Brain pericyte (primary cell): Measurements from ENCODE around the gene ASPHD1.
"Not testable (repeated sequence)": the region's sequence is repeated elsewhere in the genome, so short reads cannot be mapped to it uniquely, and the experiment has no call there.

Experiments
- DNase-seq: peaks from one replicate; pipeline ENCODE4 v3.0.0-alpha.2; 2012; ENCODE audit warnings: low read depth, low spot score

The ASPHD1 gene, protein sequence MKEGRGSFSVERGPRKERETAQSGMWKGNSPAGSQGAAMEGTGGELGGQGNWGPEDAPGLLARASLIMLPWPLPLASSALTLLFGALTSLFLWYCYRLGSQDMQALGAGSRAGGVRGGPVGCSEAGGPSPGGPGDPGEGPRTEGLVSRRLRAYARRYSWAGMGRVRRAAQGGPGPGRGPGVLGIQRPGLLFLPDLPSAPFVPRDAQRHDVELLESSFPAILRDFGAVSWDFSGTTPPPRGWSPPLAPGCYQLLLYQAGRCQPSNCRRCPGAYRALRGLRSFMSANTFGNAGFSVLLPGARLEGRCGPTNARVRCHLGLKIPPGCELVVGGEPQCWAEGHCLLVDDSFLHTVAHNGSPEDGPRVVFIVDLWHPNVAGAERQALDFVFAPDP

DNA sequence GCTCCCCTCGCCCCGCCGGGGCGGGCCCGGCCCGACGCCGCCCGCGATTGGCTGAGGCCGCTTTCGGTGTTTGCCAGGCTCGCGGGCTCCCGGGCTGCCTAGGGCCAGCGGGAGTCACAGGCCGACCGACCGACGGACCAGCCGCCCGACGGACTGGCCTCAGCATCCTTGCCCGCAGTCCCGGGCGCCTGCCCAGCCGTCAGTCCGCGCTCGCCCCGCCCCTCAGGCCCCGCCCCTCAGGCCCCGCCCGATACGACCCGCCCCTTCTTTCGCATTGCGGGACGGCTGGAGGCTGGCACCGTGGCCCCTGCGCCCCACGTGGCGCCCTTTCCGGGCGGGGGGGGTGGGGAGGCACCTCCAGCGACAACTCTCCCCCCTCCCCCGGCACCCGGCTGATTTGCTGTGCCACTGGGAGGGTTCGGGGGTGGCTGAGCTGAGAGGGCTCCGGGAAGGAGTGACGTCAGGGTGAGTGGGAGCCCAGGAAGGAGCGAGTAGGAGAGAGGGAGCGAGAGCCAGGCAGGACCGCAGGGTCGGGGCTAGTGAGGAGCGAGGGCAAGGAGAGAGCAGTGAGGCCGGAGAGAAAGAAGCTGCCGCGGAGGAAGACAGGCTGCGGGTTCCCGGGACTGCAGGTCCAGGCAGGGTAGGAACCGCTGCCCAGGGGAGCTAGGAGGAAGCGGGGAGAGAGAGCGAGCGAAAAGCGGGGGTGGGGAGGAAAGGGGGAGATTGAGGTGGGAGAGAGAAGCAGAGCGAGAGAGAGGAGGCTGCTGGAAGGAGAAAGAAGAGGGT, at the start of gene ASPHD1:
Gene ASPHD1 (plus strand): TSS at position 387 of the 786 bp plus-strand sequence. CDS start 484 bp downstream, outside the sequence.
- DNase-seq, result peak; percentile 20

DNA sequence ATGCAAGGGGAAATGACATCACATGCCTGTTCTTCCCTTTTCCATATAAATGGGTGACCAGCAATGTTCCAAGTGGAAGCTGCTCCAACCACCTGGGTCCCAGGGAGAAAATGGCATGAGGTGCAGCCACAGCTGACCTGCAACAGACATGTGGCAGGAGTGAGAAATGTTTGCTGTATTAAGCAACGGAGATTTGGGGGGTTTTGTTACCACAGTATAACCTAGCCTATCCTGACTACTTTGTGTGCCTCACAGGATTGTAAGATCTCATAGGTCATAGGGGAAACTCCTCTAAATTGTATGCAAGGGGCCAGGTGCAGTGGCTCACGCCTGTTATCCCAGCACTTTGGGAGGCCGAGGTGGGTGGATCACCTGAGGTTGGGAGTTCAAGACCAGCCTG, 49.3 kb upstream of the ASPHD1 start:
- DNase-seq, result no peak

DNA sequence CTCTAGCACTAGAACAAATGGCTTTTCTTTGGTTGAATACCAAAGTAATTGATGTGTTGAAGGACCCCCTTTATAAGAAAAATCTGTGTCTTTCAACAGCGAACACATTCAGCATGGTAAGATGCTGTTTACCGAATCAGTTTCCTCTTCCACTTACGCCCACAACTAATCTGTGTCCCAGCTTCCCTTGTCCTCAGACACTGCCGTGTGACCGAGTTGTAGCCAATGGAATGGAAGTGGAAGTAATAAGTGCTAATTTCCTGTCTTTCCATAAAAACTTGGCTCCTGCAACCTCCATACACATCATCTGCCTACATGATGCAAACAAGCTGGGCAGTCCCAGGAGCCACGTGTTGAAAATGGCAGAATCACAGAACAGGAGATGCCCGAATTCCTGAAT, 47.6 kb upstream of the ASPHD1 start:
- no peak for DNase-seq

DNA sequence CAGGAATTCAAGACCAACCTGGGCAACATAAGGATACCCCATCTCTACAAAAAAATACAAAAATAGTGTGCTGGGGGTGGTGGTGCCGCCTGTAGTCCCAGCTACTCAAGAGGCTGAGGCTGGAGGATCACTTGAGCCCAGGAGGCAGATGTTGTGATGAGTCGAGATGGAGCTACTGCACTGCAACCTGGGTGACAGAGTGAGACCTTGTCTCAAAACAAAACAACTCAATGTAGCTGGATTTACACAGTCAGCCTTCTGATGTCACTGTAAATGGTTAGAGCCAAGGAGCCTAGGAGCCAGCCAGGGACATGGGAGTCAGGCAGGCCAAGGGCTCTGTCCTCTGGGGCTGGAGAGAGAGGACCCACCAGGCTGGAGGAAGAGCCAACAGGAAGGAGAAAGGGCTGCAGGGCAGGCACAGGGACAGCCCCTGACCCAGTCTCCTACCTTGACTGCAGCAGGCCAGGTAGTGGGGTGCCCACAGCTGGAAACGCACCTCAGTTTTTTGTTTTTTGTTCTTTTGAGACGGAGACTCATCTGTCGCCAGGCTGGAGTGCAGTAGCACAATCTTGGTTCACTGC, 45.7 kb upstream of the ASPHD1 start:
- no peak for DNase-seq

DNA sequence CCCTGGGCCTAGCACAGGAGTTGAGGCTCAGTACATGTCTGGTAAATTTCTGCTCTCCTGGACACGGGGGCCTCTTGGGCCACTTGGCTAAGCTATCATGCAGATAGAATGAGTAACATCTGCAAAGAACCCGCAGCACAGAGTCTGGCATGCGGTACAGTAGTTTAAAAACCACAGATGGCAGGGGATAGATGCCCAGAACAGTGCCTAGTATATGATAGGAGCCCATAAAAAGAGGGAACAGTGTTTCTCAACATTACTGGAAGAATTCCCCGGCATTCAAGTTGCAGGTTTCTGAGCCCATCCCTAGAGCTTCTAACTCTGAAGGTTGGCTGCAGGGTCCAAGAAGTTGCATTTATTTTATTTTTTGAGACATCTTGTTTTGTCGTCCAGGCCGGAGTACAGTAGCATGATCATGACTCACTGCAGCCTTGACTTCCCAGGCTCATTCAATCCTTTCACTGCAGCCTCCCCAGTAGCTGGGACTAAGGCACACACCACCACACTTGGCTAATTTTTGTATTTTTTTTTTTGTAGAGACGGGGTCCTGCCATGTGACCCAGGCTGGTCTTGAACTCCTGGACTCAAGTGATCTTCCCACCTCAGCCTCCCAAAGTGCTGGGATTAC, 43.0 kb upstream of the ASPHD1 start:
- DNase-seq, result no peak

DNA sequence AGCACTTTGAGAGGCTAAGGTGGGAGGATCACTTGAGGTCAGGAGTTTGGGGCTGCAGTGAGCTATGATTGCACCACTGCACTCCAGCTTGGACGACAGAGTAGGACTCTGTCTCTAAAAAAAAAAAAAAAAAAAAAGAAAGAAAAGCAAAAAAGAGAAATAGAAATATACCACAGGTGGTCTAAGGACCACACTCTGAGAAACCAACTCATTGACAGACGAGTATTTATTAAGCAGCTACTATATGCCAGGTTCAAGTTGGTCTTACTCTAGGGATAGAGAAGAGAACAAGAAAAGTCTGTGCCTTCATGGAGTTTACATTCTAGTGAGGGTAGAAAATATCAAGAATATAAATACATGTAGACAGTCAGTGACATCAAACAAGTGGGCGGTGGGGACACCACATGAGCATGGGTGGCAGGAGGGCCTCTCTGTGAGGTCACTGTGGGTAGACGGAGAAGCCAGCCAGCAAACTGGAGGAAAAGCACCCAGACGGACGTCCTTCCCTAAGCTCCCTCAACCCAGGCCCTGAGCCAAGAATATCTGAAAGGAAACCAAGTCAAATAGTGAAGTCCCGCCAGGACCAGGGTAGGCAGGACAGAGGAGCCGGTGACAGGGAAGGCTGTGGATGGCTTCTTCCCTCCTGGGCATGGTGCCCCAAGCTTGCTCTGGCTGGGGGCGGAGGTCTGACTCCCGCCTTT, 42.0 kb upstream of the ASPHD1 start:
- no peak for DNase-seq

DNA sequence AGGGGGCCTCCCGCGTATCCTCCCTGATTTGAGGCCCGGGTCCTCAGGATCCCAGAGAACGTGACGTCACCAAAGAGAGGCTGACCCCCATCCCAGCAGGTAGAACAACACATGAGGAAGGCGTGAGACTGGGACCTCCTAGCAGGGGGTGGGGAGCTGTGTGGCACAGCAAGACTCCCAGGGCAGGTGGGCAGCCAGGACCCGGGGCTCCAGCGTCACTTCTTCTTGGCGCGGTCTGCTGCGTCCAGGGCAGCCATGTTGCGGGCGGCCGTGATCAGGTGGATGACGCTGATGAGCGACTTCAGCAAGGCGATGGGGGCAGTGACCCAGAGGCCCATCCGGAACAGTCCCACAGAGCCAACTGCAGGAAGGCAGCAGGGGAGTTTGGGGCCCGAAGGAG, 41.3 kb upstream of the ASPHD1 start:
- DNase-seq, result no peak

DNA sequence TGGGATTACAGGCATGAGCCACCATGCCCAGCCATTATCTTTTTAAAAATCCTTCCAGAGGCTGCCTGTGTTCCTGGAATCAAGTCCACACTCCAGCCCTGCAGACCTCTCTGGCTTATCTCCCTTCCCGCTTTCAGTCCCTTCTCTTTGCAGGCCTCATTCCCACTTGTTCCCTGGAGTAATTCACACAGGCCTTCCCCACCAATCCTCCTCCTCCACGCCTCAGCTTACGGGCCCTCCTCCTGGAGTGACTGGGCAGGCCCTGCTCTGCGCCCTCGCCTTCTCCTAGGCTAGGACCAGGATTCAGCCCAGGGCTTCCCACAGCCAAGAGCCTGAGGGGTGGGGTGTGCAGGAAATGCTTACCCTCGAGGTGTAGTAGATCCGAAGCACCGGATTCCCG, 40.1 kb upstream of the ASPHD1 start:
- DNase-seq, result no peak

DNA sequence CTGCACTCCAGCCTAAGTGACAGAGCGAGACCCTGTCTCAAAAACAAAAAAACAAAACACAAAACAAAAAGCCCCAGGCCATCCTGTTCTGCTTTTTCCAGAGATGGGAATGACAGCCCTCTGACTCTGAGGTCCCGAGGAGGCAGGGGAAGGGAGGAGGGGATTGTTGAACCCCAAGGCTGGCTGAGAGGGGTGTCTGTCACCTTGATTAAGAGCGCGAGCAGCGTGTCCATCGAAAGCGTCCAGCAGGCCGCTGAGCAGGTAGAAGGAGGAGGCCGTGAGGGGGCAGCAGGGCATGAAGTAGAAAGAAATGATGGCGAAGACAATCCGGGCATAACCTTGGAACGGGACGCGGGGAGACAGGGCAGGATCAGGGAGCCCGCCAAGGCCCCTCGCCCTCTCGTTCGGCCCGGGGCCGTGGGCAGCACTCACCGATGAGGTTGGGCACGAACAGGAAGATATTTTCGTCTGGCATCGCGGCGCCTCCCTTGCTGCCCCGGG, 37.9 kb upstream of the ASPHD1 start:
- no peak for DNase-seq

DNA sequence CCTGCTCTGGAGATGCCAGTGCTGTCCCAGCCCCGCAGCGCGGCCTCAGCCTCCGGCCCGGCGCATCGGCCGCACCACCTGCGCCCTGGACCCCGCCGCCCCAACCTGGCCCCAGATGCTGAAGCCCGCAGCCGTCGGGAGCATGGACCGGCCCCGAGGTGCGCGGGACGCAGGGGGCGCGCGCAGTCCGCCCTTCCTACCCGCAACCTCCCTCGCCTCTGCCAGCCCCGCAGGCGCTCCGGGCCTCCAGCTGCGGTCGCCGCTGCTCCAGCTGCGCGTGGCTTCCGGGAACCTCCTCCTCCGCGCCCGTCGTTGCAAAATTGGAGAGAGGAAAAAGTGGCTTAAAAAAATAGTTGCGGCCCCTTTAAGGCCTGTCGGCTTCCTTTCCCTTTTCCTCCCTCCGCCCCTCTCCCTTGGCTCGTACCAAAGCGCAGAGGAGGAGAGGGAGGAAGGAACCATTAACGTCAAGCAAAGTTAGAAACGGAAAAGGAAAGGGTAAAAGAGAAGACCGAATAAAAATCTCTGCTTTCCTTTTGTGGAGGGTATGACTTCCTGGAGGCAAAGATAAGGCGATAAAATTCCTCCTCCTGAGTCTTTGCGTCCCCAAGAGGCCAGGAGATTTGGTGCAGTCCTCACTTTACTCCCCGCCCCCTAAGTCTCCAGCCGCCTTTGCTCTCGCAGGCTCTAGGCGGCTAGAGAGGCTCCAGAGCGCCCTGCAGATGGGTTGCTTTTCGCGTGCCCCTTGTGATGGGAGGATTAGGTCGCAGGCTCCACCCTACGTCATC, 37.2 kb upstream of the ASPHD1 start, which contains the start of gene CDIPT:
Gene CDIPT (minus strand): TSS at position 343 of the 785 bp plus-strand sequence. CDS start 369 bp downstream, outside the sequence.
- DNase-seq, result peak; percentile 88

DNA sequence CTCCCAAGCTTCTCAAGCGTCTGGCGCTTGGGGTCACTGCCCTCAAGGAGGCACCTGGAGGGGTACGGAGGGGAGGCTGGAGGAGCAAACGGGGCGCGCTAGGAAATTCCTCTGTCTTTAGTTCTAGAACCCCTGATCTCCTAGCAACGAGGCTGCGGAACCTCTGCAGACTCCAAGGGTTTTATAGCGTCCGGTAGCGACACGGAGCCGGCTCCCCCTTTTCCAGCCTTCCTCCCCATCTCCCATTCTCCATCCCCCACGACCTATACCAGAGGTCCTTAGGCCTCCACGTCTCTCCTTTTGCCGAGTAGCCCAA, 36.7 kb upstream of the ASPHD1 start:
- DNase-seq, result no peak

DNA sequence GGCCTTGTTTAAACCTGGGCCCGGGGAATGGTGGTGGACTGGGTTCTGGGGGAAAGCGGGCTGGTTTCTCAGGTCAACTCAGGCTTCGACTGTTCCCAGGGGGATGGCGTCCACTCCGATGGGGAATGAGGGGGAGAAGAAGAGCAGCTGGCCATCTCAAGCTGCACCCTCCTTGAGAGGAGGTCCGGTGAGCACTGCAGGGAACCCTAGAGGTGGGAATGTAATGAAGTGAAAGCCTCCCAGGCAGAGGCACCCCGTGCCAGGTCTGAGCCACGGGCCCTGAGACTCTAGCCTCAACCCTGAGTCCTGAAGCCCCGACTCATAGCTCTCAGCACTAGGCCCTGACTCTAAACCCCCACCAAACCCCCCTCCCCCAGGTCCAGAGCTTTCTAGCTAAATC, 36.1 kb upstream of the ASPHD1 start:
- no peak for DNase-seq

DNA sequence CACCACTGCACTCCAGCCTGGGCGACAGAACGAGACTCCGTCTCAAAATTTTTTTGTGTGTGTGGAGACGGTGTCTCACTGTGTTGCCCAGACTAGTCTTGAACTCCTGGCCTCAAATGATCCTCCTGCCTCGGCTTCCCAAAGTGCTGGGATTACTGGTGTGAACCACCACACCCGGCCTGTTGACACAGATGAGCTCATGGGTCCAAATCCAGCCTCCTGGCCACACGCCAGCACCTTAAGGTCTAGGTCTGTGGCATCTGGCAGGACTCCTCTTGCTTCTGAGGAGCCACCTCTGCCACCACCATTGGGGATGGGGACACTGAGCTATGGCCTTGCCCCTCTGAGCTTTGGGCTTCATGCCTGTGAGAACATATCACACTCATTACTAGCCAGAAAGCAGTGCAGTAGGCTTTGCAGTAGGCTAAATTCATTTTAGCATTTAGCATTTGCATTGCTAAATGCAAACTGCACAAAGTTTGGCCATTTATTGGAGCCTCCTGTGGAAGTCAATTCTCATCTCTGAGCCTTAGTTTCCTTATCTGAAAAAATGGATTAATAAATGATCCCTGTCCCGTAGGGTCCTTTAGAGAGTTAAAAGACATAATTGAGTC, 31.8 kb upstream of the ASPHD1 start:
- no peak for DNase-seq

DNA sequence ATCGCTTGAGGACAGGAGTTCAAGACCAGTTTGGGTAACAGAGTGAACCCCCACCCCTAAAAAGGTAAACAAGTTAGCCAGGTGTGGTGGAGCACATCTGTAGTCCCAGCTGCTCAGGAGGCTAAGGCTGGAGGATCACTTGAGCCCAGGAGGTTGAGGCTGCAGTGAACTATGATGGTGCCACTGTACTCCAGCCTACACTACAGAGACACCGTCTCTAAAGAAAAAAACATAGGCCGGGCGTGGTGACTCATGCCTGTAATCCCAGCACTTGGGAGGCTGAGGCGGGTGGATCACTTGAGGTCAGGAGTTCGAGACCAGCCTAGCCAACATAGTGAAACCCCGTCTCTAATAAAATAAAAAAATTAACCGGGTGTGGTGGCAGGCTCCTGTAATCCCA, 31.2 kb upstream of the ASPHD1 start:
- DNase-seq, result not testable (repeated sequence)

DNA sequence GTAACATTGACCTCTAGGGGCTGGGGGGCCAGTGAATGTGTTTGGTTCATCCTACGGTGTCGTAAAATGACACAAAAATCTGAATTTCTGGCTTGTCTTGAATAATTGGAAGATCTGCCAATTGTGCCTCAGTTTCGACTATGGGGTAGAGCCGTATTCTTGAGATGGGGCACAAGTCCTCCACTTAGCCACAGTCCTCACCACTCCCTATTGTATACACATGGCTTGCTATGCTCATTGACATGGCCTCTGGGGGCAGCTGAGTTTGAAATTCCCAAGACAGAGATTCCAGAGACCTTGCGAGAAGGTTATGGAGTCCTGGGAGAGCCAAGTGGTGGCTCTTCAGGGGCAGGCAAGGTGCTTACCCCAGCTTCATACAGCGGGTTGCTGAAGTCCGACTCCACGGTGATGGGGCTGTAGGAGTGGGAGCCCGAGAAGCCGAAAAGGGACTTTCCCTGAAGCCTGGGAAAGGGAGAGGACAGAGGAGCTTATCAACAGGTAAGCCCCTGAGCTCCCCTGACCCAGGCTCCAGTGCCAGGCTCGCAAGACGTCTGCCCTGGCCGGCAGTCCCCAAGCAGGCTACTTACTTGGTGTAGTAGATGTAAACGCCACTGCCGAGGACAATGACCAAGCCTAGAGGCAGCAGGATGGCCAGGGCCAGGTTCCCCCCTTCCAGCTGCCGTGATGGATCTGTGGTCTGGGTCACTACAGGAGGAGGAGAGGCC, 28.3 kb upstream of the ASPHD1 start:
- DNase-seq, result no peak

DNA sequence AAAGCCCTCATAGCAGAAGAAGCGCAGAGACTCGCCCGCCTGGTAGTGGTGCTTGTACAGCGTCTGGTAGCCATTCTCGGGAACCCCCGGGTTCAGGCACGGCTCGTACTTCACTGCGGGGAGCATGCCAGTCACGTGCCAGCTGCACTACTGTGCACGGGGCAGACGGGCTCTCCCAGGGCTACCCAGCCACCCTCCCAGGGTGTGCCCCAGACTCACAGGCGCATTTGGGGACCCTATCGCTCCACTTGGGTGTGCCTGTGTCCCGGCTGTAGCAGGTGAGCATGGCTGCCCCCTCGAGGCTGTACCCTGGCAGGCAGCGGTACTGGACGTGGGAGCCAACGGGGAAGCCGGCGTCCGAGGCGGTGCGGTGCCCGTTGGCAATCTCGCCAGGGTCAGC, 27.0 kb upstream of the ASPHD1 start:
- no peak for DNase-seq

DNA sequence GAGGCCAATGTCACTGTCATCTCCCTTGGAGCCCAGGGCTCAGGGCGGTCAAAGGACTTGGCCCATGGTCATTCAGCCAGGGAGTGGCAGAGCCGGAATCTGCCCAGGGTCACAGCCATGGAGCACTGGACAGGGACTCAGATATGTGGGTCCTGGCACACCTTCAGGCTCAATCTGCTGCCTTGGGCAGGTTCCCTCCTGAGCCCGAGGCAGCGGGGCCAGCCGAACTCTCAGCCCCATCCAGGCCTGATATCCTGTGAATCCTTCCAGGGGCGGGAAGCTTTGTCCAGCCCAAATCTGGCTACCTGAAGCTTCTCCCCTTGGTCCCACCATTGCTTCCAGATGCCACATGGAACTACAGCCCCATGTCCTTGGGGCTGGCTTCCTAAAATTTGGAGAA, 25.1 kb upstream of the ASPHD1 start:
- no peak for DNase-seq

DNA sequence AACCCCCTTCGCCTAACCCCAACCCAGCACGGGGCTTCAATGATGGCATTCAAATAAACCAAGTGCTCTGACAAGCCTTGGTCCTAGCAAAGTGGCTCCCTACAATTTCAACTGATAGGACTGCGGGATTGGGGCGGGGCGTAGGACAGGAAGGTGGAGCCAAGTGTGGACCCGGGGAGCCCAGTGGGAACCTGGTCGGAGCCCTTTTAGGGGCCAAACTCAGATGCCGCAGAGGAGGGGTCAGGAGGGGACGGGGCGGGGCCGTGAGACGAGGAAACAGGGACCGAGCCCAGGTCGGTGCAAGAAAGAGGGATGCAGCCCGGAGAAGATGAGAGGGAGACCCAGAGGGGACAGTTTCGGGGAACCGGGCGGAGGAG, 24.1 kb upstream of the ASPHD1 start:
- no peak for DNase-seq

DNA sequence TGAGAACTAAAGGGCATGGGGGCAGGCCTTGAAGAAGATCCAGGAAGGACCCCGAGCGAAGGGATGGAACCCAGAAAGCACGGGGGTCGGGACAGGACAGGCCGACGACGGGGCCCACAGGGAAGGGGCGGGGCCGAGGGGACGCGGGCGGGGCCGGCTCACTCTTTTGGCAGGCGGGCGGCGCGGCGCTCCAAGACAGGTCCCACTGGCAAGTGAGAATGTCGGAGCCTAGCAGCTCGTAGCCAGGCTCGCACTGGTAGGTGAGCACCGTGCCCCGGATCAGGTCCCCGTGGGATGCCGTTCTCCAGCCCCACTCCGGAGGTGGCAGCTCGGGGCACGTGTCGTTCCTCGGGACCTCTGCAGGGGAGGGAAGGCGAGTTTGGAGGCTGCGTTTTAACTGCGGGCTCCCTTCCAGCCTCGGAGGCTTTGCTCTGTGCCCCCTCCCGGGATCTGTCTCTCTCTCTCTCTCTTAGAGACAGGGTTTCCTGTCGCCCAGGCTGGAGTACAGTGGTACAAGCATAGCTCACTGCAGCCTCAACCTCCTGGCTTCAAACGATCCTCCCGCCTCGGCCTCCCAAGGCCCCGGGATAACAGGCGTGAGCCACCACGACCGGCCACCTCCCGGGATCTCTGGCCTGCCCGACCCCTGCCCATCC, 23.6 kb upstream of the ASPHD1 start:
- no peak for DNase-seq
